Coronary artery (tissue), 2 donors: Measurements from ENCODE around the gene DENND2A.
"Not testable (repeated sequence)": the region's sequence is repeated elsewhere in the genome, so short reads cannot be mapped to it uniquely, and the experiment has no call there.

ENCODE experiments used
- DNase-seq: peaks from one replicate; pipeline ENCODE4 v3.0.0-alpha.2; 2017; ENCODE audit warnings: low spot score
- H3K27ac ChIP-seq, 2 donors: fragments of 200-600 bp; sonication (generic); one replicate each; pipeline ENCODE4 v1.5.1; 2016 to 2019
- H3K4me3 ChIP-seq: fragments of 200-600 bp; sonication (generic); 2 replicates; pipeline ENCODE4 v1.5.1; 2016; ENCODE audit warnings: mild to moderate bottlenecking, moderate library complexity
- CTCF ChIP-seq: fragments of 200-600 bp; sonication (generic); IDR thresholded peaks from one replicate; pipeline ENCODE4 v1.5.1; 2019; ENCODE audit warnings: antibody characterized with exemption

The DENND2A gene

GRCh38 chr7:140571538-140572122 lies 69.0 kb downstream of the DENND2A start:
- no peak for DNase-seq

GRCh38 chr7:140570120-140570519 lies 70.5 kb downstream of the DENND2A start:
- no peak overlapping the region for H3K4me3 ChIP-seq
- DNase-seq = no peak
- H3K27ac ChIP-seq = no peak overlapping the region
- no peak for TF ChIP-seq CTCF

More at GRCh38 chr7:140571538-140572122, 69.0 kb downstream of the DENND2A start:
- no peak for TF ChIP-seq CTCF
- no peak overlapping the region for H3K4me3 ChIP-seq
- H3K27ac ChIP-seq = no peak overlapping the region

- Histone ChIP-seq H3K4me3 (no peak overlapping the region), H3K27ac (no peak overlapping the region)
- DNase-seq = no peak
- no peak for TF ChIP-seq CTCF
Observed at GRCh38 chr7:140568021-140568813, 72.4 kb downstream of the DENND2A start.

GRCh38 chr7:140566186-140566585 lies 74.4 kb downstream of the DENND2A start:
- DNase-seq, H3K4me3 ChIP-seq, H3K27ac ChIP-seq: not testable (repeated sequence)

- not testable (repeated sequence) for H3K4me3 ChIP-seq, DNase-seq, H3K27ac ChIP-seq
Observed at GRCh38 chr7:140565761-140566160, 74.9 kb downstream of the DENND2A start.

- no peak for DNase-seq
Observed at GRCh38 chr7:140564643-140565042, 76.0 kb downstream of the DENND2A start.

GRCh38 chr7:140562926-140563481 lies 77.6 kb downstream of the DENND2A start:
- TF ChIP-seq CTCF = no peak
- DNase-seq = no peak
- Histone ChIP-seq H3K27ac (no peak overlapping the region), H3K4me3 (no peak overlapping the region)

More at GRCh38 chr7:140564643-140565042, 76.0 kb downstream of the DENND2A start:
- no peak for TF ChIP-seq CTCF
- Histone ChIP-seq H3K27ac (no peak overlapping the region), H3K4me3 (no peak overlapping the region)

GRCh38 chr7:140559410-140559809 lies 81.2 kb downstream of the DENND2A start:
- DNase-seq = no peak
- no peak for TF ChIP-seq CTCF
- Histone ChIP-seq H3K4me3 (no peak overlapping the region), H3K27ac (no peak overlapping the region)
